Esophagus (tissue), 2 donors: ENCODE data around the gene TOMT. TPM values are rescaled to one million over a fixed set of nuclear protein-coding genes. Genes with fewer than 3 reads are reported as not detected.
"Not testable (repeated sequence)": the region's sequence is repeated elsewhere in the genome, so short reads cannot be mapped to it uniquely, and the experiment has no call there.

Experiments
- H3K27ac ChIP-seq, 2 donors: one replicate each; pipeline ENCODE4 v1.5.1; 2013; ENCODE audit warnings: low read depth in 2 of 2, mild to moderate bottlenecking in 2 of 2, inconsistent platforms in 1 of 2, low read length in 1 of 2, moderate library complexity in 1 of 2
- H3K27me3 ChIP-seq, 2 donors: one replicate each; pipeline ENCODE4 v1.6.1; 2013; ENCODE audit warnings: low read length in 2 of 2, control low read depth in 1 of 2, mild to moderate bottlenecking in 1 of 2; ENCODE audit not compliant: insufficient read depth in 2 of 2, control insufficient read depth in 1 of 2
- H3K36me3 ChIP-seq, 2 donors: one replicate each; pipeline ENCODE4 v1.6.1; 2013; ENCODE audit warnings: low read length in 1 of 2; ENCODE audit not compliant: control insufficient read depth in 2 of 2, insufficient read depth in 2 of 2
- H3K4me1 ChIP-seq, 2 donors: one replicate each; pipeline ENCODE4 v1.6.1; 2013; ENCODE audit warnings: low read length in 1 of 2; ENCODE audit not compliant: control insufficient read depth in 2 of 2, insufficient read depth in 2 of 2
- H3K4me3 ChIP-seq, 2 donors: one replicate each; pipeline ENCODE4 v1.5.1; 2013; ENCODE audit warnings: low read length in 2 of 2, mild to moderate bottlenecking in 2 of 2, low read depth in 1 of 2, moderate library complexity in 1 of 2
- H3K9me3 ChIP-seq, 2 donors: one replicate each; pipeline ENCODE4 v1.6.1; 2013; ENCODE audit warnings: mild to moderate bottlenecking in 2 of 2, low read depth in 1 of 2, low read length in 1 of 2, moderate library complexity in 1 of 2; ENCODE audit not compliant: control insufficient read depth in 2 of 2, insufficient read depth in 1 of 2
- WGBS, 2 donors: extraction: QIAGEN DNeasy Blood & Tissue Kit; methylation state at CpG; one replicate each; pipeline ENCODE4 v1.1.7; 2013; 5-methylcytosine and 5-hydroxymethylcytosine counted together
- polyA plus RNA-seq, 2 donors: library from polyadenylated mRNA; stranded (reverse); fragments of 200-250 nt; gene quantifications; one replicate each; pipeline ENCODE4 v1.2.3, GENCODE V29; 2013
- donor health status: healthy with polysubstance abuse.
- donor health status: Bipolar disorder and iron deficiency.

The TOMT gene
- polyA plus RNA-seq, 2 donors = not detected

DNA sequence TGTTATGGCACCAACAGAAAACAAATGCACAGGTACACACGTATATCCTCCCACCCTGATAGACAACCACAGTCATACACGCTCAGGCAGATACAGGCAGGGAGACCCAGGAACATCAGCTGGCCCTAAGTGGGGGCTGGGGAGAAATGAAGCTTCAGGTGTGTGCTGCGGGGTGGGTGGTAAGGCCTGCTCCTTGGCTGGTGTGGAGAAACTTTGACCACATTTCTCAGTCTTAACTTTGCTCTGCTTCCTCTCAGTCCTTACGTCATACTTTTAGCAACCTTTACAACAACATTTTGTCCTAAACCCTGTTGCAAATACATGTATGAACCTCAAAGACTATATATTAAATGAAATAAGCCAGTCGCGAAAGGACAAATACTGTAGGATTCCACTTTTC lies 13.5 kb downstream of the TOMT start:
- H3K4me1 ChIP-seq = peaks cover 0 to 8% of the 10 kb centered on the region in 2 donors
- 76 to 82% methylated on average over 6 of the region's 6 CpGs for WGBS, 2 donors
- H3K27me3 ChIP-seq = no peaks in the 10 kb centered on the region
- no peak overlapping the region for H3K27ac ChIP-seq
- H3K9me3 ChIP-seq = no peaks in the 10 kb centered on the region
- H3K36me3 ChIP-seq = no peaks in the 10 kb centered on the region
- no peak overlapping the region for H3K4me3 ChIP-seq

GRCh38 chr11:72120930-72121329 lies 15.2 kb downstream of the TOMT start:
- 74 to 75% methylated on average over 2 of the region's 2 CpGs for WGBS, 2 donors
- no peaks in the 10 kb centered on the region for H3K9me3 ChIP-seq

DNA sequence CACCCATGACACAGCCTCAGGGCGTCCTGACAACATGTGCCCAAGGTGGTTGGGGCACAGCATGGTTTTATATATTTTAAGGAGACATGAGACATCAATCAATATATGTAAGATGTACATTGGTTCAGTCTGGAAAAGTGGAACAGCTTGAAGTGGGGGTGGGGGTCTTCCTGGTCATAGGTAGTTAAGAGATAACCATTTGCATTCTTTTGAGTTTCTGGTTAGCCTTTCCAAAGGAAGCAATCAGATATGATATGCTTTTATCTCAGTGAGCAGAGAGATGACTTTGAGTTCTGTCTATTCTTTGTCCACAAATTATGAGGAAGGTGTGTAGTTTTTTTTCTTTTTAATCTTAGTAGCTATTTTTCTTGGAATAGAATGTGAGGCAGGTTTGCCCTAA lies 16.9 kb downstream of the TOMT start:
- Histone ChIP-seq H3K4me1 (peaks cover 0 to 10% of the 10 kb centered on the region in 2 donors), H3K4me3 (no peak overlapping the region), H3K9me3 (no peaks in the 10 kb centered on the region), H3K27me3 (no peaks in the 10 kb centered on the region), H3K36me3 (no peaks in the 10 kb centered on the region), H3K27ac (no peak overlapping the region)
- 84 to 89% methylated on average over 1 of the region's 1 CpG for WGBS, 2 donors

More at GRCh38 chr11:72120930-72121329, 15.2 kb downstream of the TOMT start:
- Histone ChIP-seq H3K4me3 (no peak overlapping the region), H3K36me3 (no peaks in the 10 kb centered on the region), H3K27ac (no peak overlapping the region), H3K4me1 (peaks cover 0 to 10% of the 10 kb centered on the region in 2 donors), H3K27me3 (no peaks in the 10 kb centered on the region)

GRCh38 chr11:72123117-72123653 lies 17.5 kb downstream of the TOMT start:
- Histone ChIP-seq H3K27me3 (no peaks in the 10 kb centered on the region), H3K27ac (no peak overlapping the region), H3K36me3 (no peaks in the 10 kb centered on the region), H3K9me3 (no peaks in the 10 kb centered on the region), H3K4me1 (peaks cover 0 to 10% of the 10 kb centered on the region in 2 donors), H3K4me3 (no peak overlapping the region)
- WGBS, 2 donors = 64 to 71% methylated on average over 3 of the region's 3 CpGs

DNA sequence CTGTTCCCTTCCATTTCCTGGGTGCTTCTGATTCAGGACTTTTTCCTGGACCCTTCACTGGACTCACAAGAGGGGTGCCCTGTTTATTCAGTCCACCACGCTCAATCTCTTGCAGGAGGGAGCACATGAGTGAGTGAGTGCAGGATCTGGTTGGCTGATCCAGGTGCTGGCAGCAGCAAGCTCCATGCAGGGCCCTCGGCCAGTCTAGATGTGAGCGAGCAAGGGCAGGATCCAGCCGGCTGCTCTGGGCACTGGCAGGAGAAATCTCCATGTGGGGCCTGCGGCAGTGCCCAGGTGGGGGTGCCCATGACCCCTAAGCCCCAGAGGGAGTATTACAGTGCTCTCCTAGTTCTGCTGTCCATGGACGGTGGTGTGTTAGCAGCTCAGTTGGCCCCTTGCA lies 18.3 kb downstream of the TOMT start:
- H3K9me3 ChIP-seq = no peaks in the 10 kb centered on the region
- peaks cover 0 to 10% of the 10 kb centered on the region in 2 donors for H3K4me1 ChIP-seq
- H3K4me3 ChIP-seq = no peak overlapping the region
- no peak overlapping the region for H3K27ac ChIP-seq
- WGBS, 2 donors = 63 to 68% methylated on average over 6 of the region's 6 CpGs
- H3K27me3 ChIP-seq = no peaks in the 10 kb centered on the region
- H3K36me3 ChIP-seq = no peaks in the 10 kb centered on the region

DNA sequence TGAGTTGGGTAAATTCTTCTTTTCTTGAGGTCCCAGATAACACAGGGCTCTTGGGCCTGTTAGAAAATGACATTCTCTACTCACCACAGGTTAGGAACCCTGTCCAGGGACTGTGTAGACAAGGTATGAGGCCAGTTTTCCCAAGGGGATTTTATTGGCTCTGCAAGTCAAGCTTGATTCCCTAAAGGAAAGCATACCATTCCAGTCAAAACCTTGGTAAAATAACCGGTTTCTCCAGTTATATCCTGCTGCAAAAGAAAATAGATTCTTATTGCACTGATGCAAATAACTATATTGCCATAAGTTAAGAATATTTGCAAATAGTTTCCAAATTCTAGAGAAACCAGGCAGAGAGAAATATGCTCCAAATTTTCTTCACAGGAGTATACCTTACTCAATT lies 20.2 kb downstream of the TOMT start:
- H3K9me3 ChIP-seq = no peaks in the 10 kb centered on the region
- no peaks in the 10 kb centered on the region for H3K27me3 ChIP-seq
- H3K36me3 ChIP-seq = no peaks in the 10 kb centered on the region
- no peak overlapping the region for H3K27ac ChIP-seq
- peaks cover 0 to 10% of the 10 kb centered on the region in 2 donors for H3K4me1 ChIP-seq
- H3K4me3 ChIP-seq = no peak overlapping the region
- WGBS, 2 donors = 35 to 36% methylated on average over 1 of the region's 1 CpG

DNA sequence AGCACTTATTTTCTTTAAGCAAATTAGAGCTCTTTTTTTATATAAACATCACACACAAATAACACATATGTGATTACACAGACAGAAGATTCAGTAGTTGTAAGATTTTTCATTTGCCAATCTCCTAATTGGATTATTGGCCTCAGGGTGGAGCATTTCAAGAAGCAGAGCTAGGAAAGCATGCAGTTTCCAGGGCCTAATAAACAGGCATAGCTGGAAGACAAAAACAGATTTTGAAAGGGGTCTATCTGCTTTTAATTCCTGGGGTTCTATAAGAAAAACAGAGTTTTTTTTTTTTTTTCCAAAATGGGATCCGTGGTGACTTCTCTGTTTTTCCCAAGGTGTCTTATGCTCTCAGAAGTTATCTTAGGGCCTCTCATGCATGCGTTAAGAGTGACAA lies 22.2 kb downstream of the TOMT start:
- 71 to 72% methylated on average over 2 of the region's 2 CpGs for WGBS, 2 donors
- no peaks in the 10 kb centered on the region for H3K36me3 ChIP-seq
- H3K4me3 ChIP-seq = no peak overlapping the region
- H3K4me1 ChIP-seq = peaks cover 0 to 10% of the 10 kb centered on the region in 2 donors
- no peaks in the 10 kb centered on the region for H3K27me3 ChIP-seq
- H3K9me3 ChIP-seq = no peaks in the 10 kb centered on the region
- H3K27ac ChIP-seq = no peak overlapping the region

- Histone ChIP-seq H3K27me3 (no peaks in the 10 kb centered on the region), H3K27ac (no peak overlapping the region), H3K36me3 (no peaks in the 10 kb centered on the region), H3K4me1 (no peaks in the 10 kb centered on the region), H3K4me3 (no peak overlapping the region), H3K9me3 (no peaks in the 10 kb centered on the region)
- 83 to 87% methylated on average over 3 of the region's 3 CpGs for WGBS, 2 donors
Observed at GRCh38 chr11:72129381-72129780, 23.7 kb downstream of the TOMT start.

- no peak overlapping the region for H3K27ac ChIP-seq
- no peaks in the 10 kb centered on the region for H3K27me3 ChIP-seq
- WGBS, 2 donors = 79 to 83% methylated on average over 2 of the region's 2 CpGs
- H3K36me3 ChIP-seq = no peaks in the 10 kb centered on the region
- peaks cover 0 to 9% of the 10 kb centered on the region in 2 donors for H3K4me1 ChIP-seq
- H3K9me3 ChIP-seq = no peaks in the 10 kb centered on the region
- H3K4me3 ChIP-seq = no peak overlapping the region
Observed at GRCh38 chr11:72132646-72133045, 26.9 kb downstream of the TOMT start.

- H3K36me3 ChIP-seq, H3K9me3 ChIP-seq, H3K27me3 ChIP-seq, H3K4me3 ChIP-seq, H3K4me1 ChIP-seq: not testable (repeated sequence)
- H3K27ac ChIP-seq = peak within 1 kb of the TSS; percentile 65 to 90
- WGBS, 2 donors = 78 to 89% methylated on average over 4 of the region's 4 CpGs
Observed at GRCh38 chr11:72135473-72135872, 29.7 kb downstream of the TOMT start, which contains the start of gene FOLR3. TSS of gene FOLR3 (plus strand) at chr11:72135725. CDS start at chr11:72135953, 228 bp downstream.
